SH-SY5Y (cell line): ENCODE results near the gene POLR3B.

Source experiments
- GATA2 ChIP-seq: IDR thresholded peaks from 2 replicates; pipeline ENCODE4 v1.6.1; 2011; ENCODE audit warnings: mild to moderate bottlenecking, low read depth, low read length
- GATA3 ChIP-seq: IDR thresholded peaks from 2 replicates; pipeline ENCODE4 v1.6.1; 2011; ENCODE audit warnings: low read depth, mild to moderate bottlenecking, low read length, moderate library complexity

DNA sequence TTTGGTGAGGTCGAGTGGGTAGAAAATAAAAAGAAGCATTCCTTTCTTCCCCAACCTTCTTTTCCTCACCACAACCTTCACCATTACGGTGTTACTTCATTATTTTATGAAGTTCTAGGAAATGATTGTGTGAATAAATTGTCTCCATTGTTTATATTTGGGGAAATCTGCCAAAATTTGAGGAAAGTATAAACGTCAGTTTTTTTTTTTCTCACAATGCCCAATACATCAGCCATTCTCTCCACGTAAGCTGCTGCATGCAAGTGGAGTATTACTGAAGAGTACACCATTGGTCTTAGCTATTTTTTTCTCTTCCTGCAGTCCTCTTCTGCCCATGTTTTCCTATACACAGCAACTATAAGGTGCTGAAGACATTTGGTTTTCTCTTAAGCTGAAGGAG, 9.1 kb upstream of the POLR3B start:
- TF ChIP-seq GATA3 (no peak), GATA2 (no peak)
